Lung (tissue), 12 donors: ENCODE results near the gene HLCS. TPM values are rescaled to one million over a fixed set of nuclear protein-coding genes. Genes with fewer than 3 reads are reported as not detected.
"Not testable (repeated sequence)": the region's sequence is repeated elsewhere in the genome, so short reads cannot be mapped to it uniquely, and the experiment has no call there.

Experiments
- ATAC-seq: fragments of 200-7000 bp; cut with Tn5 transposase; one replicate; pipeline ENCODE4 v1.9.1; 2020; ENCODE audit warnings: moderate number of reproducible peaks; ENCODE audit not compliant: insufficient read depth, low FRiP score
- DNase-seq, 3 donors: peaks; one replicate each; pipeline ENCODE4 v3.0.0-alpha.2; 2013 to 2017
- H3K27ac ChIP-seq, 2 donors: one replicate each; pipeline ENCODE4 v1.5.1; 2013; ENCODE audit warnings: mild to moderate bottlenecking in 2 of 2, moderate library complexity in 2 of 2, control low read depth in 1 of 2, inconsistent platforms in 1 of 2, low read depth in 1 of 2, low read length in 1 of 2
- H3K27me3 ChIP-seq, 3 donors: one replicate each; pipeline ENCODE4 v1.5.1; 2013; ENCODE audit warnings: low read length in 2 of 3; ENCODE audit not compliant: control insufficient read depth in 3 of 3, insufficient read depth in 3 of 3
- H3K36me3 ChIP-seq, 4 donors: one replicate each; pipeline ENCODE4 v1.5.1; 2013; ENCODE audit warnings: low read length in 4 of 4, mild to moderate bottlenecking in 1 of 4, moderate library complexity in 1 of 4; ENCODE audit not compliant: control insufficient read depth in 4 of 4, insufficient read depth in 4 of 4
- H3K4me1 ChIP-seq, 5 donors: one replicate each; pipeline ENCODE4 v1.5.1; 2013; ENCODE audit warnings: low read length in 5 of 5, mild to moderate bottlenecking in 2 of 5, moderate library complexity in 1 of 5; ENCODE audit not compliant: control insufficient read depth in 5 of 5, insufficient read depth in 5 of 5
- H3K4me3 ChIP-seq: one replicate; pipeline ENCODE4 v1.5.1; 2013; ENCODE audit warnings: mild to moderate bottlenecking, control low read depth, moderate library complexity
- H3K9ac ChIP-seq, 2 donors: one replicate each; pipeline ENCODE4 v1.5.1; 2013; ENCODE audit warnings: low read length in 2 of 2, control low read depth in 1 of 2; ENCODE audit not compliant: insufficient read depth in 1 of 2
- H3K9me3 ChIP-seq, 4 donors: one replicate each; pipeline ENCODE4 v1.5.1; 2013; ENCODE audit warnings: low read length in 3 of 4, mild to moderate bottlenecking in 1 of 4, moderate library complexity in 1 of 4; ENCODE audit not compliant: control insufficient read depth in 4 of 4, insufficient read depth in 3 of 4
- CTCF ChIP-seq: IDR thresholded peaks from 2 replicates; pipeline ENCODE4 v1.5.1; 2012; ENCODE audit warnings: mild to moderate bottlenecking; ENCODE audit errors: control extremely low read depth, extremely low read depth
- WGBS, 2 donors: extraction: QIAGEN DNeasy Blood & Tissue Kit; methylation state at CpG; one replicate each; pipeline ENCODE4 v1.1.7; 2013; 5-methylcytosine and 5-hydroxymethylcytosine counted together
- polyA plus RNA-seq, 2 donors: library from polyadenylated mRNA; stranded (reverse); fragments of 200-250 nt; gene quantifications; one replicate each; pipeline ENCODE4 v1.2.1, GENCODE V29; 2013
- total RNA-seq, 2 donors: library from RNA; depleted of rRNA in 1 of 2; stranded (reverse); fragments of >200 nt in 1 of 2; gene quantifications; one replicate each; pipeline ENCODE4 v1.2.1, GENCODE V29; 2014 to 2021
- donor health status: control.
- donor health status: control.
- donor health status: Bipolar disorder and iron deficiency.
- donor health status: healthy.
- donor health status: DM: yes; HTN: yes; CAD: no.

HLCS gene
- total and polyA plus RNA-seq, 4 donors = 5.0 to 28.8 (median 17.5) TPM

GRCh38 chr21:37001441-37001840 is 35.0 kb upstream of the HLCS start:
- no peak for TF ChIP-seq CTCF
- H3K27me3 ChIP-seq = peaks cover 0 to 11% (median 10%) of the 10 kb centered on the region in 3 donors
- WGBS, 2 donors = 39 to 40% methylated on average over 3 of the region's 3 CpGs
- ATAC-seq = no peak
- peak in 1 of 3 donors; percentile 32 for DNase-seq
- H3K9me3 ChIP-seq = no peaks in the 10 kb centered on the region
- peaks cover 0 to 6% (median 0%) of the 10 kb centered on the region in 5 donors for H3K4me1 ChIP-seq
- no peak overlapping the region for H3K27ac ChIP-seq
- no peak overlapping the region for H3K9ac ChIP-seq
- H3K4me3 ChIP-seq = no peak overlapping the region
- no peaks in the 10 kb centered on the region for H3K36me3 ChIP-seq

GRCh38 chr21:37000381-37000780 is 33.9 kb upstream of the HLCS start:
- Histone ChIP-seq H3K36me3 (no peaks in the 10 kb centered on the region), H3K9me3 (no peaks in the 10 kb centered on the region), H3K27me3 (peaks cover 0 to 2% (median 1%) of the 10 kb centered on the region in 3 donors), H3K9ac (no peak overlapping the region), H3K4me3 (no peak overlapping the region), H3K4me1 (no peaks in the 10 kb centered on the region), H3K27ac (no peak overlapping the region)
- no peak for TF ChIP-seq CTCF
- 77 to 88% methylated on average over 4 of the region's 4 CpGs for WGBS, 2 donors
- ATAC-seq (no peak), DNase-seq (no peak)

GRCh38 chr21:36999131-36999898 is 32.8 kb upstream of the HLCS start:
- H3K4me3 ChIP-seq = no peak overlapping the region
- DNase-seq (no peak), ATAC-seq (no peak)
- 94 to 95% methylated on average over 11 of the region's 11 CpGs for WGBS, 2 donors
- H3K36me3 ChIP-seq = no peaks in the 10 kb centered on the region
- H3K27me3 ChIP-seq = peaks cover 0 to 2% (median 0%) of the 10 kb centered on the region in 3 donors
- no peaks in the 10 kb centered on the region for H3K9me3 ChIP-seq
- TF ChIP-seq CTCF = no peak
- H3K9ac ChIP-seq = no peak overlapping the region
- H3K27ac ChIP-seq = no peak overlapping the region
- H3K4me1 ChIP-seq = no peaks in the 10 kb centered on the region

GRCh38 chr21:36995285-36995684 is 28.8 kb upstream of the HLCS start:
- not testable (repeated sequence) for H3K9me3 ChIP-seq, ATAC-seq, H3K27me3 ChIP-seq, H3K4me1 ChIP-seq, H3K9ac ChIP-seq, H3K4me3 ChIP-seq, H3K36me3 ChIP-seq, DNase-seq, H3K27ac ChIP-seq
- 95 to 96% methylated on average over 12 of the region's 12 CpGs for WGBS, 2 donors
